HG03439 (cell line): ENCODE data around the gene SLC26A8.
A peak's percentile ranks its signal among the peaks of the same experiment; 100 is the strongest.
"Not testable (repeated sequence)": the region's sequence is repeated elsewhere in the genome, so short reads cannot be mapped to it uniquely, and the experiment has no call there.

Source experiments
- ATAC-seq: cut with Tn5 transposase; IDR thresholded peaks from one replicate; pipeline ENCODE4 v1.9.1; 2021; ENCODE audit warnings: mild to moderate bottlenecking, moderate library complexity; ENCODE audit not compliant: unreplicated experiment

The SLC26A8 gene

DNA sequence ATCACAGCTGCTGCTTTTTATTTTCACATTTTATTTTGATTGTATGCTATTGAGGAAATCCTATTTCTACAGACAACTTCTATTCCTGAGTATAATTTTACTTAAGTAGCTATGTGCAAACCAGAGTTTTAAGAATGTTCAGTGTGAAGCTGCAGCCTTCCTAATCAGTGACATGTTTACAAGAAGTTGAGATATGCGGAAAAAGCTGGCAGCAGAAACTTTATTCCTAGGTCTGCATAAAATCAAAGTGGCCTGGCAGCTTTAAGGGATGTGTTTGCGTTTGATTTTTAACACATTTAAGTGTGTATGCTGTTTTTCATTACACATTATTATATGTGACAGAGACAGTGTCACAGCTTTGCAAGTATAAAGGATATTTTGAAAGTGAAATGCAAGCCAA, 29.4 kb upstream of the SLC26A8 start:
- no peak for ATAC-seq

DNA sequence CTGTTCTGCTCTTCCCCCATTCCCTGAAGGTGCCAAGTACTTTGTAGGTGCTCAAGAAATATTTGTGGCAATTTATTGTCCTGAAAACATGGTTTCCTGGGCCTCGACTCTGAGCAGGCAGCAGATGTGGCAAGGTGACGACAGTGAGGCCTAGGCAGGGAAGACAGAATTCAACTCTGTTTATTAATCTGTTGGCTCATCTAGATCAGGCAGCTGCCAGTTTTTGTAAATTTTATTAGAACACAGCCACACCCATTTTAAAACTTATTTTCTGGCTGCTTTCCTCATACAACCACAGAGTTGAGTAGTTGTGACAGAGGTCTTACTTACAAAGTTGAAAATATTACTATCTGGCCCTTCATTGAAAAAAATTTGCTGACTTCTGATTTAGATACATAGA, 27.7 kb upstream of the SLC26A8 start:
- no peak for ATAC-seq

DNA sequence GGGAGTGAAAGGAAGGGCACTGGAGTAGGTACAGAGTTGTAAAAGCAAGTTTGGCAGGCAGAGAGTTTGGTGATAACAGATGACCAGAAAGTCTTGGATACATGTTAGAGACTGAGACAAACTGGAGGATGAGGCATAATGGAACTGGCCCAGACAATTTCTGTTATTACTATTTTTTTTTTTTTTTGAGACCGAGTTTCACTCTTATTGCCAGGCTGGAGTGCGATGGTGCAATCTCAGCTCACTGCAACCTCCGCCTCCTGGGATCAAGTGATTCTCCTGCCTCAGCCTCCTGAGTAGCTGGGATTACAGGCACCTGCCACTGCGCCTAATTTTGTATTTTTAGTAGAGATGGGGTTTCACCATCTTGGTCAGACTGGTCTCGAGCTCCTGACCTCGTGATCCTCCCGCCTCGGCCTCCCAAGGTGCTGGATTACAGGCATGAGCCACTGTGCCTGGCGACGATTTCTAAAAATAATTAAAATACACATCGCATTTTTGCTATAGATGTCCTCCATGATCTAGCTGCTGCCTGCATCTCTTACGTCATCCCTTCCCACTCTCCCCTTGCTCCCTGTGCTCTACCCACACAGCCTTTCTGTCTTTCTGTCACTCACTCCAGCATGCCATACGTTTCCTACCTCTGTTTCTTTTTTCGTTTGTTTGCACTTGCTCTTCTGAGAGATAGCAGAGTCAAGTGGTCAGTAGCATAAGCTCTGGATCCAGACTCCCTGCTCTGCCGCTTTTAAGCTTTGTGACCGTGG, 26.7 kb upstream of the SLC26A8 start:
- no peak for ATAC-seq

DNA sequence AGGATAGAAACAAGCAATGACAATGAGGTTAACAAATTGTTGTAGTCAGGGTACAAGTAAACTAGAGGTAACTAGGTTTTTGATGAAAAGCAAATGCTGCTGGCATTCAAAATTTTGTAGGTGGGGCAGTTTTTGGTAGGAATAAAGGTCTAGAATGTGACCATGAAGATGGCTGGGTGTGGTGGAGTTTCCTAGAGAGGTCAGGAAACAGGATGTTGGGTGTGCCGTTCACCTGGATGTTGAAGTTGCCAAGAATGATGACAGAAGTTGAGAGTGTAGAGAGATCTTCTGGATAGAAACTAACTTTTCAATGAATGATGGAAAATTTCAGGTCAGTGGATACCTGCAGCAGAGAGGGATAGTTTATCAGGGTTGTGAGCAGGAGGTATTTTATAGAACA, 25.9 kb upstream of the SLC26A8 start:
- ATAC-seq: no peak

DNA sequence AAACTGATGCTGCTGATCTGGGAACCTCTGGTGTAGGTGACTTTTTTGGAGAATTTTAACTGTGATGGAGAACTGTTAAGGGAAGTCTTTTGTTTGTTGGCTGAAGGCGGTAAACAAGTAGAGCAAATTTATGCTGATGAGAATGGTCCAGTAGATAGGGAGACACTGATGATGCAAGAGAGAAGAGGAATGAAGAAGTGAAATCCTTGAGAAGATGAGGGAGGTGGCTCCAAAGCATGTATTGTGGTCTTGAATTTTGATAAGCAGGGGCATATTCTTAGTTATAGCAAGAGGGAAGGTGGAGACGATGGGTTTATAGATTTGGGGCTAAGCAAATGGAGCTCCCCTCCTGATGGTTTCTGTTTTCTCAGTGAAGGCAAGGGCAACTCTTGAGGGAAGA, 25.1 kb upstream of the SLC26A8 start:
- ATAC-seq: no peak

DNA sequence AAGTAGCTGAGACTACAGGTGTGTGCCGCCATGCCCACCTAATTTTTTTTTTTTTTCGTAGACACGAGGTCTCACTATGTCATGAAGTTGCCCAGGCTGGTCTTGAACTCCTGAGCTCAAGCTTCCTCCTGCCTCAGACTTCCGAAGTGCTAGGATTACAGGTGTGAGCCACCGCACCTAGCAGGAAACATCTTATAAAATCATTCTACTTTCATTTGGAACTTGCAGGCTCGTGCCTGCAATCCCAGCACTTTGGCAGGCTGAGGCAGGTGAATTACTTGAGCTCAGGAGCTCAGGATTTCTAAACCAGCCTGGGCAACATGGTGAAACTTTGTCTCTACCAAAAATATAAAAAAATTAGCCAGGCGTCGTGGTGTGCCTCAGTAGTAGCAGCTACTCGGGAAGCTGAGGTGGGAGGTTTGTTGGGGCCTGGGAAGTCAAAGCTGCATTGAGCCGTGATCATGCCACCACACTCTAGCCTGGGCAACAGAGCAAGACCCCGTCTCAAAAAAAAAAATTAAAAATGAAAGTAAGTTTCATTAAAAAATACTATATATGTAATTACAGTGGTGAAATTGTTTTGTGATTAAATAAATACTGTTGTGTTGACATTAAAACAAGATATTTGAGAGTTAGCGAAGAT, 18.3 kb upstream of the SLC26A8 start:
- ATAC-seq: no peak

DNA sequence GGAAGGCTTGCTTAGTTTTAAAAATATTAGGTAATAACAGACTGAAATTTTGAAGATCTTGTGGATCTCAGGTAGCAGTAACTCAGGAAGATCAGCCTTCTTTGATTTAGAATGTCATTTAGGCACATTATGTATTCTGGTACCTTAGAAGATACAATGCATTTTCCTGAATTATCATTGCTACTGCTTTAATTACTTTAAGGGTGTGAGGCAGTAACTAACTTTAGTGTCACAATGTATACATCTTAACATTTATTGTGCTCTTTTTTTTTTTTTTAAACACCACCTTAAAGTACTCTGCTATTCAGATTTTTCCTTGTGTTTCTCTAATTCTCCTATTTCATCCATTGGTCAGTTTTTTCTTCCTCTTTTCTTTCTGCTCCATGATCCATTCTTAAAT, 16.5 kb upstream of the SLC26A8 start:
- no peak for ATAC-seq

DNA sequence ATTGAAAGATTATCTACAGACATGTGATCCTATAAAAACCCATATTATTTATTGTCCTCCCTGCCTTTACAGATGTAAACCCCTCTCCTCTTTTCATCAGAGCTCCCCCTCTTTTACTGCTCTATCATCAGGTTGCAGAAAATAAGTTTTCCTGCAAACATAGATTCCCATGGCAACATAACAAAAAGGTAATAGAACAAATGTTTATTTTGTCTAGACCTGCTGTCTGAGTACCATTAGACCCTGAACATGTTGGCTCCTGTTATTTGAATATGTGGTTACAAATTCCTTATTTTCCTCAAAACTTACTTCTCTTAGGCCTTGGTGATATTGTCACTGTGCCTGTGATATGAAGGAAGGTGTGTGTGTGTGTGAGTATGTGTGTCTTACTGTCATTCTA, 14.7 kb upstream of the SLC26A8 start:
- no peak for ATAC-seq

DNA sequence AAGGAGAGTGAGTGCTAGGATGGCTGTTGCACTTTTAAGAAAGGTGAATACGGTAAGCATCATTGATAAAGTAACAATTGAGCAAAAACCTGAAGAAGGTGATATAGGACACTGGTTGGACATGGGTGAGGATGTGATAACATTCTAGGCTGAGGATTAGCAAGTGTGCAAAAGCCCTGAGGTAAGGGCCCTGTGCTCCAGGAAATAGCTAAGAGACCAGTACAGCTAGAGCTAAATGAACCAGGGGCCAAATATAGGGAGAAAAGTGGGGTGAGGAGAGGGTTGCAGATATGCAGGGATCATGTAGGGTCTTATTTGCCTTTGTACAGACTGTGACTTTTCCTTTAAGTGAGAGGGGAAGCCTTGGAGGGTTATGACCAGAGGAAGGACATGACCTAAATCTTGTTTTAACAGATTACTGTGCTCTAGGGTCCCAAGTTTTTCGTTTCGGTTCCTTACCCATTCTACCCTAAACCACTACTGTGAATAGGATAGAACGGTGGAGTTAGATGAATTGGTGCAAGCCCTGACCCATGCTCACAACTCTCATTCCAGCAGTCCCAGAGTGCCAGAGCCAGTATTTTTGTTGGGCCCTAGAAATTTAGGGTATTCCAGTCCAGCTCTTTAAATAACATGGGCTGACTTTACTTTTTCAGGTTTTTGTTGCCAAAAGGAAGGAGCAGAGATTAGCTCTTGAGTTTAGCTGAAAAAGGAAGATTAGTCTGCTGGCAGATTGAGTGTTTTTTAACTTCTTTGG, 13.9 kb upstream of the SLC26A8 start:
- ATAC-seq: no peak

DNA sequence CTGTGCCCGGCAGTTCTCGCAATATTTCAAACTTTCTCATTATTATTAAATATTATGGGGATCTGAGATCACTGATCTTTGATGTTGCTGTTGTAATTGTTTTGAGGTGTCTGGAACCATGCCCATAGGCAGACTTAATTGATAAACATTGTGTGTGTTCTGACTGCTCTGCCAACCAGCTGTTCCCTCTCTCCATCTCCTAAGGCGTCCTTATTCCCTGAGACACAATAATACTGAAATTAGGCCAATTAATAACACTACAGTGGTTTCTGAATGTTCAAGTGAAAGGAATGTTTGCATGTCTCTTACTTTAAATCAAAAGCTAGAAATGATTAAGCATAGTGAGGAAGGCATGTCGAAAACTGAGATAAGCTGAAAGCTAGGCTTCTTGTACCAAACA, 10.8 kb upstream of the SLC26A8 start:
- no peak for ATAC-seq

DNA sequence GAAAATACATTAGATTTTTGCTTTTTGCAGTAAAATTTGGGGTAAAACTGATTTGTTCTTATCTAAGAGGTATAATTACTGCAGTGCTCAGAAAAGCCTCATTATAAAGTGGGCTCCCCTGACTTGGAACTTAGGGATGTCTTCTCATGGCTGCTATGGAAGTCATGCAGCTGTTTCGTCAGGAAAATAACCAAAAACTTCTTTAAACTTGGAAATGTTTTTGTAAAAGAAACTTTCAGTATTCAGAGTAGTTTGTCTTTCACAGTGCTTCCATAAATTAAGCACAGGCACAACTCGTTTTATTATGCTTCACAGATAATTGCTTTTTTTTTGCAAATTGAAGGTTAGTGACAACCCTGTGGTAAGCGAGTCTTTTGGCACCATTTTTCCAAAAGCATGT, 10.0 kb upstream of the SLC26A8 start:
- no peak for ATAC-seq

DNA sequence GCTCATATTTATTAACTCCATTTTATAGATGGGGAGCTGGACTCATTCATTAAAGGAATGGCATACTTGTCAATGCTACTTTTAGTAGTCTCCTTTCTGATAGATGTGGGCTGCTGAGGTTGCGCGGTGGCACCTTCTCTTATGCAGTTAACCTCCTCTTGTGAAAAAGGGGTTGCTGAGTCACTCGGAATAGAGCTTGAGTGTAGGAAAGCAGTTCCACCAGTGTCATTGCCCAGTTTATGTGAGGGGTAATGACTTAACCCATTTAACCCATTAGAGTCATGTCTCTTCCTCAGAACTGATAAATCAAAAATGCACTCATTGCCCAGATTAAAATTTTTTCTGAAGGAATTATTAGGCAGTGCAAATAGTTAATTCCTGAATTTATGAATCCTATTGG, 9.5 kb upstream of the SLC26A8 start:
- no peak for ATAC-seq

DNA sequence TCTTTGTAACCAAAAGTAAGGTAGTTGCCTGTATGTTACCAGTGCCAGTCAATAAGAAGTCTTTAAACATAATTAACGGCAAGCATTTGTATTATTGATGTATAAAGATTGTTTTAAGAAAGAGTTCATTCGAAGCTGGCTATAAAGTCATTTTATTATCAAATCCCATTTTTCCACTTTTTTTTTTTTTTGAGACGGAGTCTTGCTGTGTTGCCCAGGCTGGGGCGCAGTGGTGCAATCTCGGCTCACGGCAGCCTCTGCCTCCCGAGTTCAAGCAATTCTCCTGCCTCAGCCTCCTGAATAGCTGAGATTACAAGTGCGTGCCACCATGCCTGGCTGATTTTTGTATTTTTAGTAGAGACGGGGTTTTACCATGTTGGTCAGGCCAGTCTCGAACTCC, 8.7 kb upstream of the SLC26A8 start:
- not testable (repeated sequence) for ATAC-seq

DNA sequence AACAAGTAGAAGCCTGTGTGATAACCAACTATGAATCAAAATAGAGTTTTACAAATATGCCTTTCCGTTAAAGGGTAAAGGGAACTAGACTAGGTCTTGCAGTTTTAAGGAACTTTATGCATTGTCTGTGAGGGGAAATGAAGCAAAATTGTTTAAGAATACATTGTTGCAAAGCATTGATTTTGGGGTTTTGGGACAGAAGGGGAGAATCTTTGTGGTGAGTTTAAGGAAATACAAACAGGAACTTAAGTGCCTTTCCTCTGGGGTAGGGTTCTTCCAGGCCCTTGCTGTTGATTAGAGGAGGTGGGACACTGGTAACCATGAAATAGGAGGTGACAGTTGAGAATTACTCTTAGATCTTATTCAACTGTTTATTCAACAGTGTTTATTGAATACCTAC, 7.8 kb upstream of the SLC26A8 start:
- no peak for ATAC-seq

DNA sequence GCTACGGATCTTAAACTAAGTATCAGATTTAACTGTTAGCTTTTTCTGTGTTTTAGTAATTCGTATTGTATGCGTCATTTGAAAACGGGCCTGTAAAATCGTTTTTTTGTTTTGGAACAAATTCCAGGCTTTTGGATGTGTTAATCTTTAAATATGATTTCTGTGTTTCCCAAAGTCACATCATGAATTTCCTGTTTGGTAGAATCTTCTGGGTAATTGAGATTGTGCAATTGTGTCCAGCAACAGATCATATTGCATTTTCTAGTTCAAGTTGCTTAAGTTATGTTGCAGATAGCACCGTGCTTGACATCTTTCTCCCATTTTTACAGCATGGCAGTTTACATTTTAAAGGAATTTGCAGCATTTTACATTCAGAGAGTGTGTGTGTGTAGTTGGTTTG, 5.0 kb upstream of the SLC26A8 start:
- no peak for ATAC-seq

DNA sequence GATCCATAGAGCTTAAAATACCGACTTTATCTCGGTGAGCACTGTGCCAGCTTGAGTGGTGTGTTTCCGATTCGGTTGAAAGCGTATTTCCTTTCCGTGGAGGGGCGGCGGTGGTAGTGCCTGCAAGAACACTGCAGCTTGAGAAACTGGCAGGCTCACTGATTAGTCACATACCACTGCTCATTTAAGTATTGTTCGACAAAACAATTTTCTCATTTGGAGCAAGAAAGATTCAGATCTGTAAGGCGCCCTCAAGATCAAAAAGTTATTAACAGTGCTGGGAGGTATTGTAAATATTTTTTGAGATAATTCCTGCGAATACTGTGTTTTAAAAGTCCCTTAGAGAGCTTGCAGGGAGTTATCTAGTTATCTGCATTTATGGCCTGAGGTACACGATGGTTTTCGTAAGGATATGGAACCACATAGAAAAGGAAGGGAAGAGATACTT, 4.5 kb upstream of the SLC26A8 start:
- ATAC-seq: no peak

DNA sequence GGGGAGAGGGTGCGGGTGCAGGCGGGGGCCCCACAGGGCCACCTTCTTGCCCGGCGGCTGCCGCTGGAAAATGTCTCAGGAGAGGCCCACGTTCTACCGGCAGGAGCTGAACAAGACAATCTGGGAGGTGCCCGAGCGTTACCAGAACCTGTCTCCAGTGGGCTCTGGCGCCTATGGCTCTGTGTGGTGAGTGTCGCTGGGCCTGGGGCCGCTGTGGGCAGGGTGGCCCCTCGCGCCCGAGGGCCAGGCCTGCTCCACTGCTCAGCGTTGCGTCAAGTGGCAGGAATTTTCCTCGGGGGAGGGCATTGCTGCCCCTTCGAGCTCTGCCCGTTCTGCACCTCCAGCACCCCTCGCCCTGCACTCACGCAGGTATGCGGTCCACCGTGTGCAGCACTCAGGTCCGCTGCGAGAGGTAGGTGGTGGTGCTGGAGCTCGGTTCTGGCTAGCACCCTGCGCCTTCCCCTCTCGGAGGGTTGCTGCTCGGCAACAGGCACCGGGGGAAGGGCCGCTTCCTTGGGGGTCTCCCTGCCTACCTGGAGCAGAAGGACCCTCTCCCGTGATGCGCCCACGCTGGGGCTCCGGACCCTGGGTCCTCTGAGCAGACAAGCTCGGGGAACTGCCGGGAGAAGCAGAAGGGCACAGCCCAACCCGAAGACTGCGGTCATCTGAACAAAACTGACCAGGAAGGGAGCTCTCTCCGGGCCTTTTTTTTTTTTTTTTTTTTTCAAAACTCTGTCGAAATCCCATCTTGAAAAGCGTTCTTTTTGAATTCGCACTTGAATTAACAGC, 3.8 kb upstream of the SLC26A8 start:
- ATAC-seq: peak; percentile 24

DNA sequence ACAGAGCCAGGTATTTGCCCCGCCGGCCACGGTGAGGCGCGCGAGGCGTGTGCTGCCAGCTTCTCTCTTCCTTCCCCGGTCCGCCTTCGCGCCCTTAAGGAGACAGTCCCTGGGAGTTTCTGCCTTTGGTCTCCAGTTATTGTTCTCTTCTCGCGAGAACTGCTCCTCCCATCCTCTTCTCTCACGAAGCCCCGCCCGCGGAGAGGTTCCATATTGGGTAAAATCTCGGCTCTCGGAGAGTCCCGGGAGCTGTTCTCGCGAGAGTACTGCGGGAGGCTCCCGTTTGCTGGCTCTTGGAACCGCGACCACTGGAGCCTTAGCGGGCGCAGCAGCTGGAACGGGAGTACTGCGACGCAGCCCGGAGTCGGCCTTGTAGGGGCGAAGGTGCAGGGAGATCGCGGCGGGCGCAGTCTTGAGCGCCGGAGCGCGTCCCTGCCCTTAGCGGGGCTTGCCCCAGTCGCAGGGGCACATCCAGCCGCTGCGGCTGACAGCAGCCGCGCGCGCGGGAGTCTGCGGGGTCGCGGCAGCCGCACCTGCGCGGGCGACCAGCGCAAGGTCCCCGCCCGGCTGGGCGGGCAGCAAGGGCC, 3.2 kb upstream of the SLC26A8 start, which contains the start of gene MAPK14:
TSS of gene MAPK14 (plus strand) at position 308 of the 587 bp plus-strand sequence. CDS start 350 bp downstream, outside the sequence.
- peak; percentile 87 for ATAC-seq

DNA sequence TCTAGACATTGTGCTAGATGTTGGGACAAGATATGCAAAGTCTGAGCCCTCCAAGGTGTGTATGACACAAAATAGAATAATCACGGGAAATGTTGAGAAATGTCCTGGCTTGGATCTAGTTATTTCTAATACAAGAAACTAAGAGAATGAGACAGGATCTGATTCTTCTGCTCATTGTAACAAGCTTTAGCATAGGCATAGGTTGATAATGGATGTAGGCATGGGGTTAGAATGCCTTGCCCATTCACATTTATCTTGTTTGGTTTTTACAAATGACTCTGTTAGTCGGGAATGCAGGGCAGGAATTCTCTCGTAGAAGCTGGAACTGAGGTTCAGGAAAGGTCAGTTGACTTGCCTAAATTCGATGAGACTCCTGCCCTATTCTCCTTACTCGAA, 1.5 kb upstream of the SLC26A8 start:
- no peak for ATAC-seq

DNA sequence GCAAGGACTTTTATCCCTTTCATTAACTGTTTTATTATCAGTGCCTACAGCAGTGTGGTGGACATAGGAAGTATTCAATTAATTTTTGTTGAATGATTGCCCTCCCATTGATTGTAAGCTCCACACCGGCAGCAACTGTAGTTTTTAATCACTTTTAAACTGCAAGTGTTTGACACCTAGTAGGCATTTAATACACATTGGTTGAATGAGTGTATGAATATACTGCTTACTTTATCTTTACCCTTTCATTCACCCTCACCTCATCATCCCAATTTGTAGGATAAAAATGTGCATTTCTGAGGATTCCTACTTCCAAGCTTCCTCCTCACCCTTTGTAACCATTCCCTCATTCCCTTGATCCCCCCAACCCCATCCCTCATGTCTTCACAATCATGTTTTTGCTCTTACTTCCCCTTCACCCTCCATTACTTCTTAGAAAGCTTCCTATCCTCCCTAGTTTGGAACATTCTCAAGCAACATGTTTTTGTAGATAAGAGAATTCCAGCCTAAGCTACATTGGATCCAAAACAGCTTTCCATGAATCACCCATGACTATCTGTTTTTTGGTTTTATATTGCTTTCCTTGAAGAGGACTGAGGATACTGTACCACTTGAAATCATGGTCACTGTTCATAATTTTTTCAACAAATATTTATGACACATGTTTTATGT, 955 bp upstream of the SLC26A8 start:
- no peak for ATAC-seq
